HG02885 (cell line): ENCODE measurements around the gene DIPK1B.

ENCODE experiments used
- ATAC-seq: cut with Tn5 transposase; IDR thresholded peaks from one replicate; pipeline ENCODE4 v1.9.1; 2021; ENCODE audit warnings: mild to moderate bottlenecking; ENCODE audit not compliant: unreplicated experiment, poor library complexity

The DIPK1B gene

GRCh38 chr9:136711751-136712689, at the start of gene DIPK1B:
Gene DIPK1B, plus strand, starts transcription at chr9:136712572. Its CDS starts 94 bp downstream, at chr9:136712666.
- ATAC-seq = no peak

GRCh38 chr9:136662656-136663581, 49.5 kb upstream of the DIPK1B start, which contains the start of gene EGFL7:
Gene EGFL7, plus strand, starts transcription at chr9:136662916. Its CDS starts 5,367 bp downstream, at chr9:136668283.
- no peak for ATAC-seq

GRCh38 chr9:136664000-136664915, 48.1 kb upstream of the DIPK1B start:
- ATAC-seq = no peak

- ATAC-seq = no peak
These were observed 47.2 kb upstream of the DIPK1B start for GRCh38 chr9:136665111-136665703.

- ATAC-seq = no peak
These were observed 46.5 kb upstream of the DIPK1B start for GRCh38 chr9:136665704-136666371.

GRCh38 chr9:136666372-136667213, 45.8 kb upstream of the DIPK1B start:
- no peak for ATAC-seq

- ATAC-seq = no peak
These were observed 45.0 kb upstream of the DIPK1B start for GRCh38 chr9:136667214-136667939.

GRCh38 chr9:136667940-136668760, 44.2 kb upstream of the DIPK1B start:
- ATAC-seq = no peak

GRCh38 chr9:136668983-136669790, 43.2 kb upstream of the DIPK1B start:
- ATAC-seq = no peak

GRCh38 chr9:136669791-136670464, 42.4 kb upstream of the DIPK1B start:
- ATAC-seq = no peak

GRCh38 chr9:136670576-136671253, 41.7 kb upstream of the DIPK1B start:
- no peak for ATAC-seq

- ATAC-seq = no peak
These were observed 41.1 kb upstream of the DIPK1B start for GRCh38 chr9:136671254-136671614.

- ATAC-seq = no peak
These were observed 40.5 kb upstream of the DIPK1B start for GRCh38 chr9:136671646-136672430.
